GM23338 (cell line): ENCODE data around the gene SELENOT. TPM values are rescaled to one million over a fixed set of nuclear protein-coding genes. Genes with fewer than 3 reads are reported as not detected.
"Not testable (repeated sequence)": the region's sequence is repeated elsewhere in the genome, so short reads cannot be mapped to it uniquely, and the experiment has no call there.

Source experiments
- ATAC-seq: fragments of 200-7000 bp; cut with Tn5 transposase; 3 replicates; pipeline ENCODE4 v1.9.1; 2020
- DNase-seq: peaks from one replicate; pipeline ENCODE4 v3.0.0-alpha.2; 2015; ENCODE audit warnings: low spot score
- H2AFZ ChIP-seq: fragments of 200-600 bp; sonication (generic); 2 replicates; pipeline ENCODE4 v1.8.0; 2016; ENCODE audit warnings: antibody characterized with exemption, mild to moderate bottlenecking, moderate library complexity
- H3F3A ChIP-seq: fragments of 200-600 bp; sonication (generic); replicated peaks from 2 replicates; pipeline ENCODE4 v1.8.0; 2017; ENCODE audit warnings: antibody characterized with exemption, mixed run types, low read depth
- H3K27ac ChIP-seq: fragments of 200-600 bp; sonication (generic); 2 replicates; pipeline ENCODE4 v1.6.1; 2016; ENCODE audit warnings: low read depth
- H3K27me3 ChIP-seq: fragments of 200-600 bp; sonication (generic); 2 replicates; pipeline ENCODE4 v1.8.0; 2016; ENCODE audit warnings: mild to moderate bottlenecking, mixed run types, moderate library complexity; ENCODE audit not compliant: insufficient read depth
- H3K36me3 ChIP-seq: fragments of 200-600 bp; sonication (generic); 2 replicates; pipeline ENCODE4 v1.8.0; 2016; ENCODE audit warnings: mild to moderate bottlenecking; ENCODE audit not compliant: insufficient read depth
- H3K4me1 ChIP-seq: fragments of 200-600 bp; sonication (generic); 2 replicates; pipeline ENCODE4 v1.8.0; 2016; ENCODE audit warnings: mild to moderate bottlenecking, moderate library complexity; ENCODE audit not compliant: insufficient read depth
- H3K4me2 ChIP-seq: fragments of 200-600 bp; sonication (generic); 2 replicates; pipeline ENCODE4 v1.7.1; 2017; ENCODE audit warnings: mixed run types
- H3K4me3 ChIP-seq: fragments of 200-600 bp; sonication (generic); 2 replicates; pipeline ENCODE4 v1.6.1; 2016; ENCODE audit warnings: mixed run types
- H3K79me2 ChIP-seq: fragments of 200-600 bp; sonication (generic); replicated peaks from 2 replicates; pipeline ENCODE4 v1.8.0; 2017; ENCODE audit warnings: mild to moderate bottlenecking; ENCODE audit not compliant: insufficient read depth
- H3K9me2 ChIP-seq: fragments of 200-600 bp; sonication (generic); 2 replicates; pipeline ENCODE4 v1.8.0; 2017; ENCODE audit not compliant: insufficient read depth
- H4K20me1 ChIP-seq: fragments of 200-600 bp; sonication (generic); replicated peaks from 2 replicates; pipeline ENCODE4 v1.8.0; 2017; ENCODE audit warnings: mild to moderate bottlenecking; ENCODE audit not compliant: insufficient read depth
- H3K27ac Mint-ChIP-seq: 2 replicates; pipeline ENCODE4 v1.8.0; 2020; ENCODE audit warnings: inconsistent platforms, mild to moderate bottlenecking, moderate library complexity, mixed read lengths
- H3K27me3 Mint-ChIP-seq: 3 replicates; pipeline ENCODE4 v1.8.0; 2022; ENCODE audit warnings: low read depth, mild to moderate bottlenecking, moderate library complexity, mixed read lengths, inconsistent platforms; ENCODE audit not compliant: insufficient read depth, poor library complexity
- H3K36me3 Mint-ChIP-seq: 3 replicates; pipeline ENCODE4 v1.8.0; 2021; ENCODE audit warnings: low read depth, mild to moderate bottlenecking, inconsistent platforms, moderate library complexity, mixed read lengths
- H3K4me1 Mint-ChIP-seq: 3 replicates; pipeline ENCODE4 v1.8.0; 2020; ENCODE audit warnings: mild to moderate bottlenecking, inconsistent platforms, mixed read lengths
- H3K4me3 Mint-ChIP-seq: 3 replicates; pipeline ENCODE4 v1.8.0; 2021; ENCODE audit warnings: moderate library complexity, mild to moderate bottlenecking, inconsistent platforms, mixed read lengths
- H3K9me3 Mint-ChIP-seq: 3 replicates; pipeline ENCODE4 v1.8.0; 2020; ENCODE audit warnings: moderate library complexity, mild to moderate bottlenecking, inconsistent platforms, mixed read lengths
- CREB1 ChIP-seq: fragments of 250-450 bp; sonication (Bioruptor Pico); IDR thresholded peaks from 2 replicates; pipeline ENCODE4 v1.5.0; 2020; ENCODE audit warnings: low read depth, mild to moderate bottlenecking, moderate library complexity
- EZH2 ChIP-seq: fragments of 200-600 bp; sonication (generic); IDR thresholded peaks from one replicate; pipeline ENCODE4 v1.8.0; 2017; ENCODE audit warnings: antibody characterized with exemption, mild to moderate bottlenecking, low read depth; ENCODE audit not compliant: unreplicated experiment
- EZH2phosphoT487 ChIP-seq: fragments of 200-600 bp; sonication (generic); IDR thresholded peaks from one replicate; pipeline ENCODE4 v1.8.1; 2018; ENCODE audit warnings: antibody characterized with exemption; ENCODE audit not compliant: unreplicated experiment
- JUNB ChIP-seq: IDR thresholded peaks from one replicate; pipeline ENCODE4 v1.6.1; 2016; ENCODE audit warnings: antibody characterized with exemption; ENCODE audit not compliant: unreplicated experiment
- NANOG ChIP-seq: IDR thresholded peaks from 2 replicates; pipeline ENCODE4 v1.6.1; 2016; ENCODE audit warnings: antibody characterized with exemption, borderline replicate concordance
- STAT1 ChIP-seq: IDR thresholded peaks from one replicate; pipeline ENCODE4 v1.6.1; 2016; ENCODE audit warnings: antibody characterized with exemption; ENCODE audit not compliant: unreplicated experiment
- ZNF331 ChIP-seq: fragments of 250-450 bp; sonication (Bioruptor Pico); IDR thresholded peaks from 2 replicates; pipeline ENCODE4 v1.5.0; 2020; ENCODE audit warnings: low read depth, mild to moderate bottlenecking, moderate library complexity
- ZNF462 ChIP-seq: fragments of 250-450 bp; sonication (Bioruptor Pico); IDR thresholded peaks from 2 replicates; pipeline ENCODE4 v1.5.0; 2020; ENCODE audit warnings: mild to moderate bottlenecking, moderate library complexity
- polyA plus RNA-seq: library from polyadenylated mRNA; unstranded; fragments of >200 nt; fragmentation: Nextera tagmentation; extraction: Ambion mirVana; gene quantifications from 2 replicates; pipeline ENCODE4 v1.2.1, GENCODE V29; 2016
- total RNA-seq: library from RNA; depleted of rRNA; stranded (reverse); fragments of >200 nt; shearing (Covaris generic); gene quantifications from 2 replicates; pipeline ENCODE4 v1.2.3, GENCODE V29; 2014

SELENOT gene
- total and polyA plus RNA-seq, 2 experiments from 2014 or later: 56.1 to 61.3 TPM

GRCh38 chr3:150599611-150600297 lies 3.4 kb upstream of the SELENOT start:
- DNase-seq (peak; percentile 67), ATAC-seq (peak; percentile 24)
- peak overlapping the region; percentile 92 for H3K27ac Mint-ChIP-seq
- Histone ChIP-seq H3K36me3 (no peaks in the 10 kb centered on the region), H2AFZ (no peak overlapping the region), H3K4me2 (peak overlapping the region; percentile 47), H3K9me2 (no peaks in the 10 kb centered on the region), H3K4me3 (peak overlapping the region; percentile 14; the same call in 1 of the 2 replicates), H3K27ac (peak overlapping the region; percentile 94), H3K27me3 (no peaks in the 10 kb centered on the region), H3K4me1 (peaks cover 27% of the 10 kb centered on the region), H3F3A (no peaks in the 10 kb centered on the region), H4K20me1 (no peaks in the 10 kb centered on the region; the same call in 1 of the 2 replicates), H3K79me2 (peaks cover 38% of the 10 kb centered on the region)
- no peaks in the 10 kb centered on the region for H3K9me3 Mint-ChIP-seq
- H3K4me3 Mint-ChIP-seq: peak overlapping the region; percentile 41
- peaks cover 42% of the 10 kb centered on the region for H3K4me1 Mint-ChIP-seq
- H3K36me3 Mint-ChIP-seq: peaks cover 5% of the 10 kb centered on the region; the same call in 1 of the 3 replicates
- TF ChIP-seq EZH2 (no peak), ZNF331 (CRISPR knock-in tag) (peak; percentile 34; the same call in 1 of the 2 replicates), NANOG (no peak), CREB1 (peak; percentile 25; the same call in 1 of the 2 replicates), EZH2phosphoT487 (no peak), ZNF462 (peak; percentile 85), STAT1 (no peak), JUNB (no peak)
- peaks cover 15% of the 10 kb centered on the region for H3K27me3 Mint-ChIP-seq

GRCh38 chr3:150600647-150601530 lies 2.2 kb upstream of the SELENOT start:
- H3K9me3 Mint-ChIP-seq, H2AFZ ChIP-seq, H3K36me3 ChIP-seq, ATAC-seq, DNase-seq, H3K9me2 ChIP-seq, H3K4me3 ChIP-seq, H3F3A ChIP-seq, H3K27me3 ChIP-seq, H4K20me1 ChIP-seq, H3K36me3 Mint-ChIP-seq: not testable (repeated sequence)
- H3K4me1 ChIP-seq: peaks cover 37% of the 10 kb centered on the region
- Mint-ChIP-seq H3K4me3 (peak overlapping the region; percentile 93), H3K4me1 (peaks cover 47% of the 10 kb centered on the region), H3K27ac (peak overlapping the region; percentile 92), H3K27me3 (peaks cover 15% of the 10 kb centered on the region)
- peak overlapping the region; percentile 47 for H3K4me2 ChIP-seq
- H3K79me2 ChIP-seq: peaks cover 49% of the 10 kb centered on the region
- H3K27ac ChIP-seq: peak overlapping the region; percentile 94
